Tibial artery (tissue), 4 donors: ENCODE results near the gene MACROD2.

Experiments
- DNase-seq, 2 donors: peaks; one replicate each; pipeline ENCODE4 v3.0.0-alpha.2; 2019
- H3K27ac ChIP-seq, 2 donors: fragments of 200-600 bp; sonication (generic) in 1 of 2; 1 replicate in 1 of 2; 2 replicates in 1 of 2; pipeline ENCODE4 v1.5.1; 2018 to 2019; ENCODE audit warnings: mild to moderate bottlenecking in 1 of 2
- H3K27me3 ChIP-seq, 2 donors: fragments of 200-600 bp; sonication (generic) in 1 of 2; one replicate each; pipeline versions ENCODE4 v1.5.1 to v1.6.0; 2016 to 2019
- H3K36me3 ChIP-seq, 3 donors: fragments of 200-600 bp; sonication (generic) in 2 of 3; one replicate each; pipeline ENCODE4 v1.5.1; 2016 to 2019; ENCODE audit warnings: mild to moderate bottlenecking in 2 of 3
- H3K4me1 ChIP-seq, 4 donors: fragments of 200-600 bp; sonication (generic) in 2 of 4; 1 replicate in 3 of 4; 2 replicates in 1 of 4; pipeline ENCODE4 v1.5.1; 2016 to 2019
- H3K4me3 ChIP-seq, 2 donors: fragments of 200-600 bp; sonication (generic) in 1 of 2; 1 replicate in 1 of 2; 2 replicates in 1 of 2; pipeline ENCODE4 v1.5.1; 2018 to 2019; ENCODE audit warnings: mild to moderate bottlenecking in 2 of 2
- H3K9me3 ChIP-seq, 3 donors: fragments of 200-600 bp; sonication (generic) in 1 of 3; one replicate each; pipeline ENCODE4 v1.5.1; 2016 to 2019
- intact Hi-C: fragments of 100-400 bp; cut with DNase I; formaldehyde crosslinking; loops from one replicate; pipeline ENCODE4 v1.15.0; 2023; ENCODE audit warnings: low total_unique reads
- TF ChIP-seq, protein P1 (sequence below), 2 experiments: fragments of 200-600 bp in 1 of 2; fragments of 450-650 bp in 1 of 2; IDR thresholded peaks; one replicate each; pipeline ENCODE4 v1.5.1; 2017 to 2019; ENCODE audit warnings: antibody characterized with exemption in 2 of 2, mild to moderate bottlenecking in 1 of 2, moderate library complexity in 1 of 2

Gene MACROD2

DNA sequence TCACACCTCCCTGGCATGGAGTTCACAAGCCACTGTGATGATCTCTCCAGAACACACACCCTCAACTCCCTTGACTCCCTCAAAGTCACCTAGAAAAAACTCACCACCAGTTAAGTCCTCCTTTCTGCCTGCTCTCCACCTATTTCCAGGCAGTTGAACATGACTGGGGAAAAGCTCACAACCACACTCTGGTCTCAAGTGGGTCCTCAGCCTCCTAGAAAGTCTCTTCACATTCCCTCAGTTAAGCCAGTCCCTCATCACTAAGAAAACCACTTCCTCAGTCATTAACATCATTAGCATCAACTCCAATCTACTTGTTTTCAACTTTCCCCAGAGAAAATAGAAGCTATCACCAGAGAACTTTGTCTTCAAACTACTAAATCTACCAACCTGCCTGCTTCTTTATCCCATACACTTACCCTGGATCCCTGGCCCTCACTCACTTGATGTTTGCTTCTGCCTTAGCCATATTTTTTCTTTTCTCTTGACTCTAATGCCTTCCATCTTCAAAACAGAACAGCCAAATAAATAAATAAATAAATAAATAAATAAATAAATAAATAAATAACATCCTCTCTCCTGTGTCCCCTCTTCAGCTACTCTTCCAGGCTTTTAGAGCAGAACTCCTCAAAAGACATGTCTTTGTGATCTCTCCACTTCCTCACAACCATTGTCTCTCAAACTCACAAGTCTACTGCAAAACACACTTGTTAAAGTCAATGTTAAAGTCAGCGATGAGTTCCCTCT, 1084.5 kb downstream of the MACROD2 start:
- Histone ChIP-seq H3K27ac (no peak overlapping the region), H3K4me1 (no peaks in the 10 kb centered on the region), H3K4me3 (no peak overlapping the region), H3K36me3 (no peaks in the 10 kb centered on the region), H3K9me3 (no peaks in the 10 kb centered on the region), H3K27me3 (no peaks in the 10 kb centered on the region)
- DNase-seq, result no peak
- TF ChIP-seq, protein P1, sequence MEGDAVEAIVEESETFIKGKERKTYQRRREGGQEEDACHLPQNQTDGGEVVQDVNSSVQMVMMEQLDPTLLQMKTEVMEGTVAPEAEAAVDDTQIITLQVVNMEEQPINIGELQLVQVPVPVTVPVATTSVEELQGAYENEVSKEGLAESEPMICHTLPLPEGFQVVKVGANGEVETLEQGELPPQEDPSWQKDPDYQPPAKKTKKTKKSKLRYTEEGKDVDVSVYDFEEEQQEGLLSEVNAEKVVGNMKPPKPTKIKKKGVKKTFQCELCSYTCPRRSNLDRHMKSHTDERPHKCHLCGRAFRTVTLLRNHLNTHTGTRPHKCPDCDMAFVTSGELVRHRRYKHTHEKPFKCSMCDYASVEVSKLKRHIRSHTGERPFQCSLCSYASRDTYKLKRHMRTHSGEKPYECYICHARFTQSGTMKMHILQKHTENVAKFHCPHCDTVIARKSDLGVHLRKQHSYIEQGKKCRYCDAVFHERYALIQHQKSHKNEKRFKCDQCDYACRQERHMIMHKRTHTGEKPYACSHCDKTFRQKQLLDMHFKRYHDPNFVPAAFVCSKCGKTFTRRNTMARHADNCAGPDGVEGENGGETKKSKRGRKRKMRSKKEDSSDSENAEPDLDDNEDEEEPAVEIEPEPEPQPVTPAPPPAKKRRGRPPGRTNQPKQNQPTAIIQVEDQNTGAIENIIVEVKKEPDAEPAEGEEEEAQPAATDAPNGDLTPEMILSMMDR (IDR thresholded peaks at IDR 0.05), result no peak
- intact Hi-C loops, result no loop called here

DNA sequence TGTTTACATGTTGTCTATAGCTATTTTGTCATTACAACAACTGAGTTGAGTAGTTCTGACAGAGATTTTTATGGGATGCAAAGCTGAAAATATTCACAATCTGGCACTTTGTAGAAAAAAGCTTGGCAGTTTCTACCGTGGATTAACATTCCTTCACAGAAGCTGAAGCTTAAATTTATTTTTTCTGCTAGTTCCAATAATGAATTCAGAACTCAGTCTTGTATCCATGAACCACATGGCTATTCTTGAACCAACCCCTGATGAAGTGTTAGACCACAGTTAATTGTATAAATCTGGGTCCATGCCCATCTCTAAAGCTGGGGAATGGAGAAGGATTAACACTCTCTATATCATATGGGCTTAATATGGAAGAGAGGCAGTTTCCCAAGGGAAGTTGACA, 1085.9 kb downstream of the MACROD2 start:
- no peak for DNase-seq
- Histone ChIP-seq H3K27me3 (no peaks in the 10 kb centered on the region), H3K4me1 (no peaks in the 10 kb centered on the region), H3K9me3 (no peaks in the 10 kb centered on the region), H3K27ac (no peak overlapping the region), H3K36me3 (no peaks in the 10 kb centered on the region), H3K4me3 (no peak overlapping the region)
- intact Hi-C loops, result no loop called here
- TF ChIP-seq, protein P1 (IDR thresholded peaks at IDR 0.05), result no peak

DNA sequence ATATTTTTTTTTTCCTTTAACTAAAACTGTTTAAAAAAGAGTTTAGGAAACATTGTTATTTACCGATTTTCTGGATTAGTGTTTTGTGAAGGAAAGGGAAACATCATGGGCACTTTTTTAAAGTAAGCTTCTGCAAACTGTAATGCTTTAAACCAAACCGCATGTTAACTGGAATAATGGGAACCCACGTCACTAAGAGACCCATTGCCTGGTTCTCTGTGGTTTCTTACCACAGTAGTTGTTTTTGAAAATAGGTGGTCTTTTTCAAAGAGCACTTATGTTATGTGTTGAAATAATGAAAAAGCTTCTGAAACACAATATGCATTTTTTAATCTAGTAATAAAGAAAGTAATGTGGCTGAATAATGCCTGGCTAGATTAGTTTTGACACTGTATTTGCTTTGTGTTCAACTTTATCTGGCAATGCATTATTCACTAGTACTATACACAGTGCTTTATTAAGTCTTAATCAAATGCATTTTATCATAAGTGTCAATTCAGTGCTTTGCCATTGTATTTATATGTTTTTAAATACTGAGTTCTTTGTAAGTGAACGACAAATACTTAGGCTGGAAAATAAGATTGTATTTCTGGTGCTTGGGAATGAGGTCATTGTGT, 1096.2 kb downstream of the MACROD2 start:
- Histone ChIP-seq H3K9me3 (no peaks in the 10 kb centered on the region), H3K4me1 (no peaks in the 10 kb centered on the region), H3K27ac (no peak overlapping the region), H3K4me3 (no peak overlapping the region), H3K27me3 (no peaks in the 10 kb centered on the region), H3K36me3 (no peaks in the 10 kb centered on the region)
- intact Hi-C loops, result no loop called here
- DNase-seq, result no peak
- TF ChIP-seq, protein P1 (IDR thresholded peaks at IDR 0.05), result no peak

DNA sequence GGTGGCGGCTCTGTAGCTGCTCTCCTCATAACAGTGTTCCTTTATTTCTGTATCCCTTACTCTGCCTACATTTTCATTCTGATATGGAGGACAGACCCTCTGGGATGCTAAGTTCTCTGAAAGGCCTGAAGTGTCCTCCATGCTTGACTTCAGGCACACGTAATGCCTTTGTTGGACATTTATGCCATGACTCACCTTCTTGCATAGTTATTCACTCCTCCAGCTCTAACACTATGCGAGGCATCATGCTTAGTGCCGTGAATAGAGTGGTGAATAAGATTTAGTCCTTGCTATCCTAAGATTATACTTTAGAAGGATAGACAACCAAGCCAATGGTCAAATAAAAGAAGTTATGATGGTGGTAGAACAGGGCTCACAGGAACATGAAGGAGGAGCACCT, 1103.0 kb downstream of the MACROD2 start:
- H3K27ac ChIP-seq, result no peak overlapping the region
- H3K36me3 ChIP-seq, result no peaks in the 10 kb centered on the region
- no peaks in the 10 kb centered on the region for H3K9me3 ChIP-seq
- H3K4me1 ChIP-seq, result peaks cover 0 to 8% (median 0%) of the 10 kb centered on the region in 4 donors
- intact Hi-C loops, result no loop called here
- no peak overlapping the region for H3K4me3 ChIP-seq
- no peaks in the 10 kb centered on the region for H3K27me3 ChIP-seq
- TF ChIP-seq, protein P1 (IDR thresholded peaks at IDR 0.05), result no peak
- DNase-seq, result no peak

DNA sequence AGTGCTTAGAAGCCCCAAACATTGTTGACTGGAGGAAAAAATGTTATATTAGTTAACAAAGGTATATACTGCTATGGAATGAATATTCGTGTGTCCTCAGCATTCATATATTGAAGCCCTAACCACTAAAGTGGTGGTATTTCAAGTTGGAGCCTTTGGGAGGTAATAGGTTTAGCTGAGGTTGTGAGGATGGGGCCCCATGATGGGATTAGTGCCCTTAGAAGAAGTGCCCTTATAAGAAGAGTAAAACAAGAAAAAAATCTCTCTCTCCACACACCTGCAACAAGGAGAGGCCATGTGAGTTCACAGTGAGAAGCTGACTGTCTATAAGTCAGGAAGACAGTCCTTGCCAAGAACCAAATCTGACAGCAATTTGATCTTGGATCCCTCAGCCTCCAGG, 1103.8 kb downstream of the MACROD2 start:
- intact Hi-C loops, result no loop called here
- Histone ChIP-seq H3K4me3 (no peak overlapping the region), H3K27ac (no peak overlapping the region), H3K9me3 (no peaks in the 10 kb centered on the region), H3K4me1 (peaks cover 0 to 8% (median 0%) of the 10 kb centered on the region in 4 donors), H3K27me3 (no peaks in the 10 kb centered on the region), H3K36me3 (no peaks in the 10 kb centered on the region)
- TF ChIP-seq, protein P1 (IDR thresholded peaks at IDR 0.05), result no peak
- DNase-seq, result no peak
